Natural killer cell (primary cell): ENCODE results near the gene BACH1. TPM values are rescaled to one million over a fixed set of nuclear protein-coding genes. Genes with fewer than 3 reads are reported as not detected.
"Not testable (repeated sequence)": the region's sequence is repeated elsewhere in the genome, so short reads cannot be mapped to it uniquely, and the experiment has no call there.

Experiments
- ATAC-seq, 3 donors: fragments of 150-1000 bp in 2 of 3; fragments of 200-7000 bp in 1 of 3; cut with Tn5 transposase; 1 replicate in 1 of 3; 2 replicates in 2 of 3; pipeline ENCODE4 v1.10.0; 2021; ENCODE audit warnings: mild to moderate bottlenecking in 2 of 3, moderate library complexity in 2 of 3
- DNase-seq, 2 donors: peaks; one replicate each; pipeline versions ENCODE4 v3.0.0 to v3.0.0-alpha.2; 2013 to 2021; ENCODE audit warnings: mixed read lengths in 1 of 2
- H3K27ac ChIP-seq: one replicate; pipeline ENCODE4 v1.5.1; 2013; ENCODE audit warnings: mild to moderate bottlenecking, low read length
- H3K27me3 ChIP-seq: one replicate; pipeline ENCODE4 v1.6.1; 2013; ENCODE audit warnings: low read length; ENCODE audit not compliant: control insufficient read depth, insufficient read depth
- H3K36me3 ChIP-seq: one replicate; pipeline ENCODE4 v1.6.1; 2013; ENCODE audit warnings: low read length; ENCODE audit not compliant: control insufficient read depth, insufficient read depth
- H3K4me1 ChIP-seq: one replicate; pipeline ENCODE4 v1.6.1; 2013; ENCODE audit warnings: low read length; ENCODE audit not compliant: control insufficient read depth, insufficient read depth
- H3K4me3 ChIP-seq: one replicate; pipeline ENCODE4 v1.5.1; 2013; ENCODE audit warnings: low read length
- H3K9me3 ChIP-seq: one replicate; pipeline ENCODE4 v1.6.1; 2013; ENCODE audit warnings: low read length; ENCODE audit not compliant: control insufficient read depth, insufficient read depth
- H3K27ac Mint-ChIP-seq, 2 donors: one replicate each; pipeline ENCODE4 v1.8.0; 2022; ENCODE audit warnings: mild to moderate bottlenecking in 2 of 2, mixed read lengths in 2 of 2, moderate library complexity in 1 of 2
- H3K27me3 Mint-ChIP-seq, 2 donors: one replicate each; pipeline ENCODE4 v1.8.0; 2022; ENCODE audit warnings: low read depth in 2 of 2, mixed read lengths in 2 of 2
- H3K36me3 Mint-ChIP-seq: one replicate; pipeline ENCODE4 v1.8.0; 2022; ENCODE audit warnings: mixed read lengths
- H3K4me1 Mint-ChIP-seq, 2 donors: one replicate each; pipeline ENCODE4 v1.8.0; 2022; ENCODE audit warnings: mixed read lengths in 2 of 2
- H3K4me3 Mint-ChIP-seq: one replicate; pipeline ENCODE4 v1.8.0; 2022; ENCODE audit warnings: mild to moderate bottlenecking, moderate library complexity, mixed read lengths
- H3K9me3 Mint-ChIP-seq, 2 donors: one replicate each; pipeline ENCODE4 v1.8.0; 2022; ENCODE audit warnings: mixed read lengths in 2 of 2
- WGBS: methylation state at CpG from one replicate; pipeline ENCODE4 v1.1.7; 2013; ENCODE audit warnings: missing lambda C conversion rate; ENCODE audit not compliant: insufficient coverage; 5-methylcytosine and 5-hydroxymethylcytosine counted together
- intact Hi-C: fragments of 100-400 bp; cut with micrococcal nuclease; formaldehyde crosslinking; loops from one replicate; pipeline ENCODE4 v1.14.2; 2022
- total RNA-seq, 4 donors: library from RNA; stranded (reverse); fragments of 120-200 nt in 1 of 4; gene quantifications; one replicate each; pipeline versions ENCODE4 v1.2.3 to v1.2.4, GENCODE V29; 2013 to 2022
- TF ChIP-seq, protein P1 (sequence below): fragments of 200-600 bp; IDR thresholded peaks from one replicate; pipeline ENCODE4 v1.8.0; 2022; ENCODE audit warnings: antibody characterized with exemption

The BACH1 gene
- total RNA-seq, 3 donors from 2014 or later (not counting 1 experiment from before 2014, with no cell fraction given) = 74.2 to 111 (median 86.3) TPM

DNA sequence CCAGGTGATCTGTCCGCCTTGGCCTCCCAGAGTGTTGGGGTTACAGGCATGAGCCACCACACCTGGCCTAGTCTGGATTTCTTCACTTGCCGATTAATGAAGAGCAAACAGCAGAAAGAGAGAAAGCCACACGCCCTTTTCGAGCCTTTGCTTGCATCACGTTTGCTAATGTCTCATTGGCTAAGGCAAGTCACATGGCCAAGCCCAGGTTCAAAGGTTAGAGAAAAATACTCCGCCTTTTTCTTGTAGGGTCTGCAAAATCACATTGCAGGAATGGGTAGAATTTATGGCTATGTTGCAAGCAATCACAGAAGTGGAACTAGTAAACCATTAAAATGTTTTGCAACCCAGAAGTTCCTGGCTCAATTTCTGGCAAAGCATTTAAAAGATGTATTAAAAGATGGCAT lies 26.8 kb upstream of the BACH1 start:
- H3K27ac Mint-ChIP-seq = no peak overlapping the region
- no peak overlapping the region for H3K27ac ChIP-seq
- DNase-seq = no peak

DNA sequence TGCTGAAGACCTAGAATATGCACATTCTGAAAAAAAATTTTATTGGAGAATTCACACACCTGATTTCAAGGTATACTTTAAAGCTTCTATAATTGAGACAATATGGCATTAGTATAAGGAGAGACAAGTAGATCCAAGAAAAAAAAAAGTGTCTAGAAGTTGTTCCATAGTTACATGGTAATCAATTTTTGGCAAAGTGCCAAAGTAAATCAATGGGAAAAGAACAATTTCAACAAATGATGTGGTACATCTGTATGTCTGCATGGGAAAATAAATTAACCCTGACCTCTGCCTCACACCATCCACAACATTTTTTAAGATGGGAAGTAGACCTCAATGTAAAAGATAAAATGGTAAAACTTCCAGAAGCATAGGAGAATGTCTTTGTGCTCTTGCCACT lies 21.3 kb upstream of the BACH1 start:
- H3K36me3 ChIP-seq = no peaks in the 10 kb centered on the region
- Mint-ChIP-seq H3K27me3 (peaks cover 0 to 14% of the 10 kb centered on the region in 2 donors), H3K27ac (no peak overlapping the region), H3K4me3 (no peak overlapping the region), H3K9me3 (no peaks in the 10 kb centered on the region), H3K4me1 (no peaks in the 10 kb centered on the region), H3K36me3 (no peaks in the 10 kb centered on the region)
- no peak overlapping the region for H3K4me3 ChIP-seq
- ATAC-seq = no peak
- TF ChIP-seq, protein P1, sequence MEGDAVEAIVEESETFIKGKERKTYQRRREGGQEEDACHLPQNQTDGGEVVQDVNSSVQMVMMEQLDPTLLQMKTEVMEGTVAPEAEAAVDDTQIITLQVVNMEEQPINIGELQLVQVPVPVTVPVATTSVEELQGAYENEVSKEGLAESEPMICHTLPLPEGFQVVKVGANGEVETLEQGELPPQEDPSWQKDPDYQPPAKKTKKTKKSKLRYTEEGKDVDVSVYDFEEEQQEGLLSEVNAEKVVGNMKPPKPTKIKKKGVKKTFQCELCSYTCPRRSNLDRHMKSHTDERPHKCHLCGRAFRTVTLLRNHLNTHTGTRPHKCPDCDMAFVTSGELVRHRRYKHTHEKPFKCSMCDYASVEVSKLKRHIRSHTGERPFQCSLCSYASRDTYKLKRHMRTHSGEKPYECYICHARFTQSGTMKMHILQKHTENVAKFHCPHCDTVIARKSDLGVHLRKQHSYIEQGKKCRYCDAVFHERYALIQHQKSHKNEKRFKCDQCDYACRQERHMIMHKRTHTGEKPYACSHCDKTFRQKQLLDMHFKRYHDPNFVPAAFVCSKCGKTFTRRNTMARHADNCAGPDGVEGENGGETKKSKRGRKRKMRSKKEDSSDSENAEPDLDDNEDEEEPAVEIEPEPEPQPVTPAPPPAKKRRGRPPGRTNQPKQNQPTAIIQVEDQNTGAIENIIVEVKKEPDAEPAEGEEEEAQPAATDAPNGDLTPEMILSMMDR = no peak
- no peaks in the 10 kb centered on the region for H3K4me1 ChIP-seq
- no peak for DNase-seq
- H3K9me3 ChIP-seq = no peaks in the 10 kb centered on the region
- peaks cover 2% of the 10 kb centered on the region for H3K27me3 ChIP-seq
- intact Hi-C loops = no loop called here
- no peak overlapping the region for H3K27ac ChIP-seq

More for the DNA sequence above, 26.8 kb upstream of the BACH1 start:
- no peak overlapping the region for H3K4me3 Mint-ChIP-seq
- Histone ChIP-seq H3K4me3 (no peak overlapping the region), H3K27me3 (peaks cover 2% of the 10 kb centered on the region), H3K36me3 (no peaks in the 10 kb centered on the region), H3K4me1 (no peaks in the 10 kb centered on the region), H3K9me3 (no peaks in the 10 kb centered on the region)
- intact Hi-C loops = no loop called here
- 91% methylated on average over 6 of the region's 6 CpGs for WGBS
- H3K36me3 Mint-ChIP-seq = no peaks in the 10 kb centered on the region
- H3K9me3 Mint-ChIP-seq = no peaks in the 10 kb centered on the region
- no peaks in the 10 kb centered on the region for H3K4me1 Mint-ChIP-seq
- peaks cover 6 to 12% of the 10 kb centered on the region in 2 donors for H3K27me3 Mint-ChIP-seq
- TF ChIP-seq, protein P1 = no peak
- ATAC-seq = no peak

DNA sequence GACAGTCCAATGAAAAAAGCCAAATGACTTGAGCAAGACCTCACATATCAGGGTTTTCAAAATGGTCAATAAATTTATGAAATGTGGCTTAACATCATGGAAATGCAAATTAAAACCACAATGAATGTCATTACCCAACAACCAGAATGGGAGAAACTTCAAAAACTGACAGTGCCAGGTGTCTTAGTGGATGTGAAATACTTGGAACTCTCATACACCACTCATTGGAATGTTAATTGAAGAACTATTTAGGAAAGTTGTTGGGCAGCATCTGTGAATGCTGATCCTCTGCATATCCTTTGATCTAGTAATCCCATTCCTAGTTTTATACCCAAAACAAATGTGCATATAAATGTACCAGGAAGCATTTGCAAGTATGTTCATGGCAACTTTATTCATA lies 19.2 kb upstream of the BACH1 start:
- H3K9me3 Mint-ChIP-seq = no peaks in the 10 kb centered on the region
- no peak overlapping the region for H3K27ac ChIP-seq
- H3K4me1 ChIP-seq = no peaks in the 10 kb centered on the region
- H3K27me3 Mint-ChIP-seq = peaks cover 0 to 20% of the 10 kb centered on the region in 2 donors
- DNase-seq (no peak), ATAC-seq (no peak)
- no peak overlapping the region for H3K4me3 Mint-ChIP-seq
- intact Hi-C loops = no loop called here
- TF ChIP-seq, protein P1 = no peak
- no peaks in the 10 kb centered on the region for H3K9me3 ChIP-seq
- no peak overlapping the region for H3K4me3 ChIP-seq
- H3K36me3 ChIP-seq = no peaks in the 10 kb centered on the region
- H3K27ac Mint-ChIP-seq = no peak overlapping the region
- H3K4me1 Mint-ChIP-seq = no peaks in the 10 kb centered on the region
- peaks cover 2% of the 10 kb centered on the region for H3K27me3 ChIP-seq
- H3K36me3 Mint-ChIP-seq = no peaks in the 10 kb centered on the region

DNA sequence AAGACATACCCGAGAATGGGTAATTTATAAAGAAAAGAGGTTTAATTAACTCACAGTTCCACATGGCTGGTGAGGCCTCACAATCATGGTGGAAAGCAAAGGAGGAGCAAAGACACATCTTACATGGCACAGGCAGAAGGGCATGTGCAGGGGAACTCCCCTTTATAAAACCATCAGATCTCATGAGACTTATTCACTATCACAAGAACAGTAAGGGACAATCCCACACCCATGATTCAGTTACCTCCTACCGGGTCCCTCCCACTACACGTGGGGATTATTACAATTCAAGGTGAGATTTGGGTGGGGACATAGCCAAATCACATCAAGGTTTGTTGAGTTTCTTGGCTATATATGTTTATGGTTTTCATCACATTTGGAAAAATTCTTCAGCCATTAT lies 16.9 kb upstream of the BACH1 start:
- H3K4me1 ChIP-seq, H3K9me3 Mint-ChIP-seq, H3K4me1 Mint-ChIP-seq, H3K36me3 ChIP-seq, H3K27ac Mint-ChIP-seq, ATAC-seq, intact Hi-C loops, H3K27me3 ChIP-seq, H3K36me3 Mint-ChIP-seq, DNase-seq, H3K4me3 Mint-ChIP-seq, H3K4me3 ChIP-seq, H3K9me3 ChIP-seq, H3K27ac ChIP-seq: not testable (repeated sequence)
- peaks cover 6 to 20% of the 10 kb centered on the region in 2 donors for H3K27me3 Mint-ChIP-seq
- 90% methylated on average over 1 of the region's 3 CpGs for WGBS
